Measurements from ENCODE around the gene GPR18. TPM values are rescaled to one million over a fixed set of nuclear protein-coding genes. Genes with fewer than 3 reads are reported as not detected.

GPR18 gene
- total and polyA plus RNA-seq, 4 donors: 0.21 to 1.3 (median 0.42) TPM

- ATAC-seq (ENCODE audit: insufficient read depth, low FRiP score) (no peak), DNase-seq (no peak)
- H3K9ac ChIP-seq (ENCODE audit: insufficient read depth in 1 of 2, low read length in 2 of 2): no peak overlapping the region
- H3K36me3 ChIP-seq (ENCODE audit: control insufficient read depth in 4 of 4, insufficient read depth in 4 of 4, low read length in 4 of 4): peaks cover 0 to 5% (median under 1%) of the 10 kb centered on the region in 4 donors
- H3K9me3 ChIP-seq (ENCODE audit: control insufficient read depth in 4 of 4, insufficient read depth in 3 of 4, low read length in 3 of 4): no peaks in the 10 kb centered on the region
- no peak overlapping the region for H3K27ac ChIP-seq (ENCODE audit: low read depth in 1 of 2, low read length in 1 of 2)
- 86 to 94% methylated on average over 8 of the region's 8 CpGs for WGBS, 2 donors
- TF ChIP-seq CTCF (IDR thresholded peaks at IDR 0.05; ENCODE audit: control extremely low read depth, extremely low read depth): no peak
- no peaks in the 10 kb centered on the region for H3K27me3 ChIP-seq (ENCODE audit: control insufficient read depth in 3 of 3, insufficient read depth in 3 of 3, low read length in 2 of 3)
- peaks cover 0 to 10% (median 2%) of the 10 kb centered on the region in 5 donors for H3K4me1 ChIP-seq (ENCODE audit: control insufficient read depth in 5 of 5, insufficient read depth in 5 of 5, low read length in 5 of 5)
- H3K4me3 ChIP-seq: no peak overlapping the region
These were observed 47.4 kb upstream of the GPR18 start for GRCh38 chr13:99305566-99305965.

- Histone ChIP-seq H3K27me3 (ENCODE audit: control insufficient read depth in 3 of 3, insufficient read depth in 3 of 3, low read length in 2 of 3) (no peaks in the 10 kb centered on the region), H3K4me3 (no peak overlapping the region), H3K27ac (ENCODE audit: low read depth in 1 of 2, low read length in 1 of 2) (no peak overlapping the region), H3K9me3 (ENCODE audit: control insufficient read depth in 4 of 4, insufficient read depth in 3 of 4, low read length in 3 of 4) (no peaks in the 10 kb centered on the region), H3K9ac (ENCODE audit: insufficient read depth in 1 of 2, low read length in 2 of 2) (no peak overlapping the region), H3K36me3 (ENCODE audit: control insufficient read depth in 4 of 4, insufficient read depth in 4 of 4, low read length in 4 of 4) (peaks cover 0 to 5% (median under 1%) of the 10 kb centered on the region in 4 donors), H3K4me1 (ENCODE audit: control insufficient read depth in 5 of 5, insufficient read depth in 5 of 5, low read length in 5 of 5) (peaks cover 0 to 10% (median 2%) of the 10 kb centered on the region in 5 donors)
- no peak for TF ChIP-seq CTCF (IDR thresholded peaks at IDR 0.05; ENCODE audit: control extremely low read depth, extremely low read depth)
- no peak for ATAC-seq (ENCODE audit: insufficient read depth, low FRiP score)
- 67 to 95% methylated on average over 5 of the region's 5 CpGs for WGBS, 2 donors
- DNase-seq: no peak
These were observed 47.0 kb upstream of the GPR18 start for GRCh38 chr13:99305158-99305557.

GRCh38 chr13:99304541-99304940 lies 46.4 kb upstream of the GPR18 start:
- no peaks in the 10 kb centered on the region for H3K27me3 ChIP-seq (ENCODE audit: control insufficient read depth in 3 of 3, insufficient read depth in 3 of 3, low read length in 2 of 3)
- H3K9ac ChIP-seq (ENCODE audit: insufficient read depth in 1 of 2, low read length in 2 of 2): no peak overlapping the region
- WGBS, 2 donors: 80 to 88% methylated on average over 4 of the region's 4 CpGs
- ATAC-seq (ENCODE audit: insufficient read depth, low FRiP score) (no peak), DNase-seq (no peak)
- H3K4me3 ChIP-seq: no peak overlapping the region
- H3K4me1 ChIP-seq (ENCODE audit: control insufficient read depth in 5 of 5, insufficient read depth in 5 of 5, low read length in 5 of 5): peaks cover 0 to 10% (median 2%) of the 10 kb centered on the region in 5 donors
- no peak overlapping the region for H3K27ac ChIP-seq (ENCODE audit: low read depth in 1 of 2, low read length in 1 of 2)
- peaks cover 0 to 5% (median 2%) of the 10 kb centered on the region in 4 donors for H3K36me3 ChIP-seq (ENCODE audit: control insufficient read depth in 4 of 4, insufficient read depth in 4 of 4, low read length in 4 of 4)
- no peaks in the 10 kb centered on the region for H3K9me3 ChIP-seq (ENCODE audit: control insufficient read depth in 4 of 4, insufficient read depth in 3 of 4, low read length in 3 of 4)
- no peak for TF ChIP-seq CTCF (IDR thresholded peaks at IDR 0.05; ENCODE audit: control extremely low read depth, extremely low read depth)
